HG02981 (cell line): Measurements from ENCODE around the gene ADAM11.
"Not testable (repeated sequence)": the region's sequence is repeated elsewhere in the genome, so short reads cannot be mapped to it uniquely, and the experiment has no call there.

Experiments
- ATAC-seq: cut with Tn5 transposase; IDR thresholded peaks from one replicate; pipeline ENCODE4 v1.9.1; 2021; ENCODE audit warnings: mild to moderate bottlenecking, moderate library complexity; ENCODE audit not compliant: unreplicated experiment

The ADAM11 gene

GRCh38 chr17:44758414-44759085 is at the start of gene ADAM11:
TSS of gene ADAM11 (plus strand) at chr17:44758988. CDS start at chr17:44759200, 212 bp downstream.
- ATAC-seq = no peak

DNA sequence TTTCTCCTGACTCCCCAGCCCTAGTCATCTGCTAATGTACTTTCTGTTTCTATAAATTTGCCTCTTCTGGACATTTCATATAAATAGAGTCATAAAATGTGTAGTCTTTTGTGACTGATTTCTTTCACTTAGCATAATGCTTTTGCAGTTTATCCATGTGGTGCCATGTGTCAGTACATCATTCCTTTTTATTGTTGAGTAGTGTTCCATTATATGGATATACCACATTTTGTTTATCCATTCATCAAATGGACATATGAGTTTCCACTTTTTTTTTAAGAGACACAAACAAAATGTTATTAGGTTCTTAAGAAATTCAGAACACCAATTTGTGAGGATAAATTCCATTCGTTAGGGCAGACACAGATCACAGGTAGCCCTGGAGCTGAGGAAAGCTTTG is 39.3 kb upstream of the ADAM11 start:
- ATAC-seq = no peak

DNA sequence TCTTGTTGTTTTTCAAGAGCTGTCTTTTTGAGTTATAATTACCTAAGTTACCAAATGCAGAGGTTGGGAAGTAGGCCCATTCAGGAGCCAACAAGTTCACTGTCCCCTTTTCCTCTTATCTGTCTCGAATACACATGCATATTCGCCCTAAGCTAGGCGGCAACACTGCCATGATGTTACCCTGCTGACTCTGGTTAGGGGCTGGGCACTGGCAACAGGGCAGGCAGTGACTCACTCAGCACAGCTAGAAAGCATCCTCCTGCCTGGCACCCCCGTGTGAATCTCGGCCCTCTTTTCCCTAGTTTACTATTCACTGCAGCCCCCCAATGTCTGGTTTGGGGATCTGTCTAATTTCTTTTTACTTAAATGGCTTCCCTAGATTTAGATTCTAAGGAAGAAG is 36.5 kb upstream of the ADAM11 start:
- no peak for ATAC-seq

DNA sequence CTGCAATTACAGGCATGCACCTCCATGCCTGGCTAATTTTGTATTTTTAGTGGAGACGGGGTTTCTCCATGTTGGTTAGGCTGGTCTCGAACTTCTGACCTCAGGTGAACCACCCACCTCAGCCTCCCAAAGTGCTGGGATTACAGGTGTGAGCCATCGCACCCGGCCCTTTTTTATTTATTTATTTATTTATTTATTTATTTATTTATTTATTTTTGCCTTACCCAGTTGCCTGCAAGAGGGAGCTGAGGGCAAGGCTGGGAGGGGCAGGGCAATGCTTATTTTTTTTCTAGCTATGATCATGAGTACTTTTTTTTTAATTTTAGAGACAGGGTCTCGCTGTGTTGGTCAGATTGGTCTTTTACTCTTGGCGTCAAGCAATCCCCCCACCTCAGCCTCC is 32.7 kb upstream of the ADAM11 start:
- ATAC-seq = not testable (repeated sequence)

DNA sequence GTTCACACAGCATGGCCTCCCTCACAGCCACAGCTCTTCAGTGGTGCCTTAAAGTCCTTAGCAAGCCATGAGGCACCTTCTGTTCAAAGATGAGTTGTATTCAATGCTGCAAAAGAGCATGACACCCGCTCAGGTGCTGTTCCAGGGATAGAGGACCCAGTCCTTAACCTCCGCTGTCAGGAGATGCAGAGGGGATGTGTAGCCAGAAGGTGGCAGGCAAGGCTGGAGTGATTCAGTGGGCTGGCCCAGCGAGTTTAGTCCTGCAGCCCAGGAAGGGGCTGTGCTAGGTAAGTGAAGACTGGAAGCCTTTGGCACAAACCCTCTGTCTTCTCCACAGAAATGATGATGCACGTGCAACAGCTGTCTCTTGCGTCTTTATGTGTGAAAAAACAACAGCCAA is 25.0 kb upstream of the ADAM11 start:
- no peak for ATAC-seq

DNA sequence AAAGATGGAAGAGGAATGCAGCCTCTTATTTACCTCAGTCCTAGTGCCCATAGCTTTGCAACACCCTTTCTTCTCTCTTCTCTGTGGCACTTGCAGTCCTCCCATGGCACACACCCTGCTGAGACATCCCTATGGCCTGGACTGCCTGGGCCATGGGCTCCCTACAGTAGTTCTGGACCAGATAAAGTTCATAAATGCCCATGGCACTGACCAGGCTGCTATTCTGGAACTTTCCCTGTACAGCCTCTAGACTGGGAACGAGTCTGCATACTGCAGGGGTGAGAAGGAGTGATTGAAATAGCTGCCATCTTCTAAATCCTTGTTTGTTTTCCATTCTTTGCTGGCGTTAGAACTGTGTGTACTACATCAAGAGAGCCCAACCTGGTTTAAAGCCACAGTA is 24.5 kb upstream of the ADAM11 start:
- no peak for ATAC-seq

- no peak for ATAC-seq
Observed at GRCh38 chr17:44736551-44737240, 22.1 kb upstream of the ADAM11 start.

DNA sequence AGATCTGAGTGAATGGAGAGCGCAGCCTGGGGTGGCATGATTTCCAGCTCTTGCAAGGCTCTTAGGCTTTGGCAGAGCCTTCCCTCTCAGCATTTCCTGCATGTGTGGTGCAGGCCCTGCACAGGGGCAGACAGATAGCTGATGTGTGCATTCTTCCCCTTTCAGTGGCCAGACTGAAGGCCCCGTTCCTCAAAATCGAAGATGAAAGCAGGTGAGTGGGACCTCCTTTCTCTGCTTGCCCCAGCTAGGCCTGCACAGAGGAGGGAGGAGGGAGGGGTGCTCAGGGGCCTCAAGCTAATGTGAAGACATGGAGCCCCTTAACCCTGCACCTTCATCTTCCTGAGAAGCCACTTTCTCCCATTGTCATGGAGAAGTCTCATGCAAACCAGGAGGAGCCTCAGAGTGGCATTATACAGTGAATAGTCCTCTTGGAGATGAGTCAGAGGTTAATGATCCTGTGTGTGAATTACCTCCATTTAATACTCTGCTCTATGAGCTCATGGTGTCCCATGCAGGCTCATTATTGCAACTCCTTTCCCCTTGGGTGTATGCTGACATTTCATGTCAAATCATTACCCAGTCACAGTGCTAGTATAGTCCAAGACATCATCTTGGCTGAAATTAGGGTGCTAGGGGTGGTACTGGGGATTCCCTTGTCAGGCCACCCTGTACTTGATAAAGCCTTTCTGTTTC is 20.4 kb upstream of the ADAM11 start:
- no peak for ATAC-seq

DNA sequence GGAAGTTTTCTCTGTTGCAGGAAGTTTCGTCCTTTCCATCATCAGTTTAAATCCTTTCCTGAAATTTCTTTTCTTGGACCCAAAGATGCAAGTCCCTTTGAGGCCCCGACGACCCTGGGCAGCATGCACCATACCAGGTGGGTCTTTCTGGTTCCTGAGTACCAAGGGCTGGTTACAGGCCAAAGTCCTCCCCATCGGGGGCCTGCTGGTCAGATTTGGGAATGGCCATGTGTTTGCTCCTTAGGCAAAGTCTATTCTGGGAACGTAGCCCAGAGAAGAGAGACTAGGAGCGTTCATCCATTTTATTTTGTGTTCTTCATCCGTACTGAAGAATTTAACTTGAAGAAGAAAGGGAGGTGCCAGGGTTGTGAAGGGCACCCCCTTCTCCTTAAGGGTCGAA is 17.5 kb upstream of the ADAM11 start:
- no peak for ATAC-seq

- ATAC-seq = no peak
Observed at GRCh38 chr17:44745301-44745700, 13.5 kb upstream of the ADAM11 start.

DNA sequence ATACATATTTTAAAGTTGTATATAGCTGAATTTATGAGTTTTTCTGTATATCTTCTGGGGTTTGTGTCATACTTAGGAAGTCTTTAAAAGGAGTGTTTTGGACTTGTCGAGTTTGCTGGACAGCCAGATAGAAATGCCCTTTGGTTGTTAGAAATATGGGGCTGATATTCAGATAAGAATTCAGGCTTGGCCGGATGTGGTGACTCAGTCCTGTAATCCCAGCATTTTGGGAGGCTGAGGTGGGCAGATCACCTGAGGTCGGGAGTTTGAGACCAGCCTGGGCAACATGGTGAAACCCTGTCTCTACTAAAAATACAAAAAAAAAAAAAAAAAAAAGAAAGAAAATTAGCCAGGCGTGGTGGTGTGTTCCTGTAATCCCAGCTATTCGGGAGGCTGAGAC is 13.1 kb upstream of the ADAM11 start:
- not testable (repeated sequence) for ATAC-seq

GRCh38 chr17:44747566-44747965 is 11.2 kb upstream of the ADAM11 start:
- no peak for ATAC-seq

DNA sequence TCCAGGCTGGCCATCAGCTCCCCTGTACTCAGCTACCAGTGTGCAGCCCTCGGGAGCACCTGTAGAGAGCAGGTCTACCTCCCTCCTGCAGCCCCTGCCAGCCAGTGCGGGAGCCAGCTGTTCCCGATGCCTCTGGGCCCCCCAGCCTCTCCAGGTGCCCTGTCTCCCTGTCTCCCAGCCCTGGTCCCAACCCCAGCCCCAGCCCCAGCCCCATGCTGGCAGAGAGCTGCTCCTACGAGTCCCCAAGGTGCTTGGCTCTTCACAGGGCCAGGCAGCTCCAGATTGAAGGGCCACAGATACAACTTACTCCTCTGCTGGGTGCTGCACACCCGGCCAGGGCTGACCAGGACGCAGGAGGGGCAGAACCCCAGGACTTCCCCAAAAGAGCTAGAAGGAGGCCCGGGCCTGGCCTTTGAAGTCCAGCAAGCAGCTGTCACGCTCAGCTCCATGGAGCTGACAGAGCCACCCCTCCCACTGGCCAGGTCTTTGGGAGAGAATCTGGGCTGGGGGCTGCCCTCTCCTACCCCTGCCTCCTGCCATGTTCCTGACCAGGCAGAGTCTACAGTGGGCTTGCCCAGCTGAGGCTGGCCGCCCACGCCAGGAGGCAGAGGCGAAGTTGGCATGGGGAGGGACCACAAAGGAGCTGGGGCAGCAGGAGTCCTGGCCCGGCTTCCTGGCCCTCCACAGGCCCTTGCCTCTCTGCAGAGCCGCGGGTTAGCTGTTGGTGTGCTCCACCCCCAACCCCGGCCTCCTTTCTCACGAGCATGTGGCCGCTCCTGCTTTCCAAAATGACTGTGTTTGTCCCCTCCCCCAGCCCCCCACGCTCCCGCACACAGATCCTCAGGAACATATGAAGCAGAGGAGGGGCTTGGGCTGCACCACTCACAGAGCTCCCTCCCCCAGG is 9.5 kb upstream of the ADAM11 start:
- no peak for ATAC-seq

DNA sequence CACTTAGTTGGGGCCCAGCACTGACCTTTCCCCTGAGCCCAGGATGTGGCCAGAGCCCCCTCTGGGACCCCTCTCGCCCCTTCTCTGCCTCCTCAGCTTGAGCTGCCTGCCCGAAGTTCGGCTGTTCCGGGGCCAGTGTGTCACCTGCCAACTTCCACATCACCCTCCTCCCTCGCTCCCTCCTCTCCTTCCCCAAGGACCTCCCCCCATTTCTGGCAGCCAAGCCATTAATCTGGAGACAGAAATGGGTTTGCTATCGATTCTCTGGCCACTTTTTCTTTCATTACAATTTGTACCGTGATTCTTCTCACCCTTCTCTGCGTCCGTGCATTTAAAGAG is 8.8 kb upstream of the ADAM11 start:
- no peak for ATAC-seq

DNA sequence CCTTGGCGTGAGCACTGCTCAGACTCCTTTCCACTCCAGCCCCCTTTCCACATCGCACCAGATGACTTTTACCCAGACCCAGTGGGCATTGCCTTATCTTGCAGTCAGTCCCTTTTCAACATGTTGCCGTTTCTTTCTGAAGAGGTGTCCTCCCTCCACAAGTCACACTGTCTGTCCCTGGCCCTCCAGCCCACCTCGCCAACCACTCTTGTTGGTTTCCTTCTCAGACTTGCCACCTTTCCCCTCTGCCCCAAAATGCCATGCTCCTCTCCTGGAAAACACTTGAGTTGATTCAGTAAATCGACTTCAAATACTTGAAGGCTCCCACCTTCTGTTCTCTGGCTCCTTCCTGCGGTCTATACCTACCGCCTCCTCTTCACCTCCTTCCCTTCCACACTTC is 7.5 kb upstream of the ADAM11 start:
- ATAC-seq = no peak

DNA sequence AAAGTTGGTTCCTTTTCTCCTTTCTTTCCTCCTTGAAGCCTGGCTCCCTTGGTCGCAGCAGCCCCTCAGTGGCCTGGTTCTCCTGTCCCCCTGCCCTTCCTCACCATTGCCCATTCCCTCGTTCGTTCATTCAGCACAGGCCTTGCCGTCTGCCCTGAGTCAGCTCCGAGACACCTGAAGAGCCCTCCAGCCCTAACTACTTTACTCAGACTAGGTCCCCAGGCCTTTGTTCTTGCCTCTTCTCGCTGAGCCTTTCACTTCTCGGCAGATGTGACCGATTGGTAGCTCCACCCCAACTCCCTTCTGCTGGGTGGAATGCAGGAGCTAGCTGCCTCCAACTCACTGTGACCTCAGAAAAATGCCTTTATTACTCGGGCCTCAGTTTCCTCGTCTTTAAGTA is 7.0 kb upstream of the ADAM11 start:
- ATAC-seq = no peak

DNA sequence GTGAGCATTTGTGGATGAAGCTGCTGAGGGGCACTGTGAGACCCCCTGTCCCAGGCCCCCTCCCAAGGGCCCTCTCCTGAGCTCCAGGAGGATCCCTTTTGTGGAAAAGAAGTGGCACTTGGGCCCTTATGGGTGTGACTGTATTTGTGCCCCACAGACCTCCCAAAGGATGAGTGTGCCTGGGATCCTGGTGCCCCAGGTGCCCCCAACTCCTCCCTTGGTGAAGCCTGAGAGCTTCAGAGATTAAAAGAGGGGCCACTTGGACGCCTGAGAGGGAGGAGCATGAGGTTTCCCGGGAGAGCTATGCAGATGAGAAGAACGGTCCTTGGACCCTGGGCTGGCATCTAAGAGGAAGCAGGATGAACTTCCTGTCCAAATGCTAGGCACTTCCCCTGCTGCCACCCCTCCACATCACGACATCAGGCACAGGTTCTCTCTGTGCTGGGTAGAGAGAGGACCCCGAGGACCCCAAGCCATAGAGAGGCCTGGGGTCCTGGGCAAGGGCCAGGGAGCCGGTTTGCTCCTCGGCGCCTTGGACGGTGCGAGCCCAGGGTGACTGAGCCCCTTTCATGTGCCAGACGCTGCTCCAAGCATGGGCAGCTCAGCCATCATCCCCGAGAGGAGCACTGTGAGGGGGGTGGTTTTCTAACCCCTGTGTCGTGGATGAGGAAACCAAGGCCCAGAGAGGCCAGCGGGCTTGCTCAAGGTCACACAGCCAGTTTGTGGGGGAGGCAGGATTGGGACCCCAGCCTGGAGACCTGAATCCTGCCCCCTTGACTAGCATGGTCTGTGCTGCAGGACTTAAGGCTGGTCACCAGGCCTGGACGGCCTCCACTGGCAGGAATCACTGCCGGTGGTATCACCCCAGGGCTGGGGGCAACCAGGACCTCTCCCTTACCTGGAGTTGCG is 5.6 kb upstream of the ADAM11 start:
- ATAC-seq = no peak

GRCh38 chr17:44754276-44754675 is 4.5 kb upstream of the ADAM11 start:
- no peak for ATAC-seq

DNA sequence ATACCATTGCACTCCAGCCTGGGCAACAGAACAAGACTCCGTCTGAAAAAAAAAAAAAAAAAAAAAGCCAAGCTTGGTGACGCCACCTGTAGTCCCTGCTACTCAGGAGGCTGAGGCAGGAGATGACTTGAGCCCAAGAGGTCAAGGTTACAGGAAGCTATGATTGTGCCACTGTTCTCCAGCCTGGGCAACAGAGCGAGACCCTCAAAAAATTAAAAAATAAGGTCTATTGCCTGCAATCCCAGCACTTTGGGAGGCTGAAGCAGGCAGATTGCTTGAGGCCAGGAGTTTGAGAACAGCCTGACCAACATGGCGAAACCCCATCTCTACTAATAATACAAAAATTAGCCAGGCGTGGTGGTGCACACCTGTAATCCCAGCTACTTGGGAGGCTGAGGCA is 3.6 kb upstream of the ADAM11 start:
- ATAC-seq = not testable (repeated sequence)
